T47D (cell line): ENCODE data around the gene SPATA20.

Experiments used
- DNase-seq, 2 experiments: peaks; one replicate each; pipeline versions ENCODE4 v3.0.0 to v3.0.0-alpha.2; 2011 to 2012; ENCODE audit warnings: low read depth in 1 of 2, low spot score in 1 of 2
- JUND ChIP-seq: IDR thresholded peaks from 2 replicates; pipeline ENCODE4 v1.6.1; 2012; ENCODE audit warnings: low read depth
- in situ Hi-C: cut with HindIII; loops from 2 replicates; pipeline ENCODE4 v1.10.0; 2016; ENCODE audit warnings: low sequenced_read_pairs, low pct_unique_long_range_greater_than_20kb

Gene SPATA20

DNA sequence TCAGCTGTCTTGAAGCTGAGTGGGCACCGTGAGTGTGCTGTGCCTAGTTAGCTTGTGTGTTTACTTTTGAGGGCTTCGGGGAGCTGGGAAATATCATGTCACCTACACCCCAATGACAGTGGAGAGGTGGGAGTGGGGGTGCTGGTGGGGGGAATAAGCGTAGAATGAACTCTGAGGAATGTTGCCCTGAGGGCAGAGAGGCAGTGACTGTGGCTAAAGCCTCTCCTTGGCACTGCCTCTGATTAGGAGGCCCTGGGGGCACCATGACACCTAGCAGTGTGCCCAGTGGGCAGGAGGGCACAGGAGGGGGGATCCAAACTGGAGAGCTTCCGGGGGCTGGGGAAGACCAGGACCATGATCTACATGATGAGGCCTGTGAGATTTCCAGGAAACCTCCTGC, 38.4 kb downstream of the SPATA20 start:
- no peak for TF ChIP-seq JUND
- in situ Hi-C loops, result no loop called here
- DNase-seq, result peak in 1 of 2 experiments; percentile 38

DNA sequence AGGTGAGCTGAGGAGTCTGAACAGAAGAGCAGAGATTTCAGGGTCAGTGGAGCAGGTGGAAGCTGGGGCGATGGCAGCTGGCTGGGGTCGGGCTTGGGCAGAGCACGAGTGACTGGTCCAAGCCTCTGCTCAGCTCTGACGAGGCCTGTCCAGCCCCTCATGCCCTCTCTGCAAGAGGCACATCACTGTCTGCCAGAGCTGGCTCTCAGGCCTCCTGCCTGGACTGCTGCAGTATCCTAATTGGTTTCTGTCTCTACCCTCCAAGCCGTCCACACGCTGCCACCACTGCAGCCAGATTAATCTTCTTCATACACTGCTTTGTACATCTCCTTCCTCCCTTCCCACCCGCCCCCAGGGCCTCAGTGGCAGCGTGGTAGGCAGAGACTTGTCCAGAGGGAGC, 38.9 kb downstream of the SPATA20 start:
- in situ Hi-C loops, result no loop called here
- no peak for DNase-seq
- TF ChIP-seq JUND, result no peak

DNA sequence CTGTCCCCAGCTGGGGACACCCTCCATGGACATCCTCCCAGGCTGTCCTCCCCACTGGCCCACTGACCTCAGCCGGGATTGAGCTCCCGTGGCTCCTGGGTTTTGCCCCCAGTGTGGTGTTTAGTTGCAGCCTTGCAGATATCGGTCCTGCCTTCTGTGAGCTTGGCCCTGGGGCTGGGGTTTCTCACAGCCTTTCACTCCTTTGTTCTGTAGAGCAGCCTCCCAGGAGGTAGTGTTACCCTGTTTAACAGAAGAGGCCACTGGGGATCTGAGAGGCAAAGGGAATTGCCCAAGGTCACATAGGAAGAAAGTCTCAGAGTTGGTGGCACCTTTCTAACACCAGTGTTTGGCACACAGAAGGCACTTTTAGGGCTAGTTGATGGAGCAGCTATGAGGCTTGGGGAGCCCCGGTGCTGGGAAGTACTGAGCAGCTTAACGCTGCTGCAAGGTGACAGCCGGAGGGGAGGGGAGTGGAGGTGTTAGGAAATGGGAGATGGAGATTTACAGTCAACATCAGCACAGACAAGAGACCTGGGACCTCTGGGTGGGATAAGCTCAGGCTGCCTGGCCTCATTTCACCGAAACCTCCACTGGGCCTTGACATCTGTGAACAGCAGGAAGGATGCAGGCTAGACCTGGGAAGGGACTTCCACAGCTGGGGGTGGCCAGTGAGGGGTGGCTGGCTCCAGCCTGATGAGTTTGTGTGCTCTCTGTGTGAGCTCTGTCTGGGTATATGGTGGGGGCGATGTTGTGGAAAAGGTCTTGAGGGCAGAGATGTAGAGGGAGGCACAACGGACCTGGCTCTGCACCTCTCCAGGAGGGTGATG, 39.7 kb downstream of the SPATA20 start:
- no peak for DNase-seq
- in situ Hi-C loops, result no loop called here
- no peak for TF ChIP-seq JUND

DNA sequence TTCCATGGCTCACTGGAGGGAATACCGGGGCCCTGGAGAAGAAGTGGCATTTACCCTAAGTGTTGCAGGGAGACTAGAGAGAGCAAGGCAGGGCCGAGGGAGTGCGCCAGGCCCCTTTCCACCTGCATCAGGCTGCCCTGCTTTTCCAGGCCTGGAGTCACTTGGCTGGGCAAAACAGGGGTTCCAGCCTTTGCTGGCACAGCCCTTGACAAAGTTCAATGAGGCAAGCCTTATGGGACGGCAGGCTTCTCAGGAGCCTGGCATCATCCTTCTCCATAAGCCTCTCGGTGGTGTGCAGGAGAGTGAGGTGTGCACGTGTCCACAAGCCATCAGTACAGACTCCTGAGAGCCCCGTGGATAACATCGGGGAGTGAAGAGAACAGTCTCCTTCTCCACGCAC, 40.6 kb downstream of the SPATA20 start:
- in situ Hi-C loops, result no loop called here
- TF ChIP-seq JUND, result no peak
- no peak for DNase-seq

DNA sequence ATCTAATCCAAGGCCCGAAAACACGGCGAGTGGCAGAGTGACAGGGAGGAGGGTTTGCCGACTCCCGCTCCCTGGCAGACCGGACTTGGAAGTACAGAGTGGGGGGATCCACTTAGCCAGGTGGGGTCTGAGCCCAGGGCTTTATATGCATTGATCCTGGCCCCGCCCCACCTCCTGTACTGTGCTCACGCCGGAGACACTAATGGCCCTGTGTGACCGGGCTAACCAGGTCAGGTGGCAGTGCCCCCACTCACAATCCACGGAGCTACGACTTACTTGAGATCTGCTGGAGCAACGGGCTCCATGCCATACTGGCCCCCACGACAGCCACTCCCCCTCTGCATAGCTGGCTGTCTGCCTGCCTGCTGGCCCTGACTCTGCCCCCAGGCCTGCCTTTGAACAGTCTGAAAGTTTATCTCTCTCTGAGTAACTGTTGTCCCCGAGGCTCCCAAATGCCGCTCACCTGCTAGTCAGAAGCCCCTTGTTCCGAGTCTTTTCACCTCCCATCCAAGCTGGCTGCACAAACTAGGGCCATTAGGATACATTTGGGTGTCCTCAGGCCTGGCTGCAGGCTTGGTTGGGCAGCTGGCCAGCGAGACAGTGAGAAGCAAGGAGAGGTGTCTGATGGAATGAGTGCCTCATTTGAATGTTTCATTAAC, 41.5 kb downstream of the SPATA20 start:
- no peak for TF ChIP-seq JUND
- in situ Hi-C loops, result no loop called here
- no peak for DNase-seq

DNA sequence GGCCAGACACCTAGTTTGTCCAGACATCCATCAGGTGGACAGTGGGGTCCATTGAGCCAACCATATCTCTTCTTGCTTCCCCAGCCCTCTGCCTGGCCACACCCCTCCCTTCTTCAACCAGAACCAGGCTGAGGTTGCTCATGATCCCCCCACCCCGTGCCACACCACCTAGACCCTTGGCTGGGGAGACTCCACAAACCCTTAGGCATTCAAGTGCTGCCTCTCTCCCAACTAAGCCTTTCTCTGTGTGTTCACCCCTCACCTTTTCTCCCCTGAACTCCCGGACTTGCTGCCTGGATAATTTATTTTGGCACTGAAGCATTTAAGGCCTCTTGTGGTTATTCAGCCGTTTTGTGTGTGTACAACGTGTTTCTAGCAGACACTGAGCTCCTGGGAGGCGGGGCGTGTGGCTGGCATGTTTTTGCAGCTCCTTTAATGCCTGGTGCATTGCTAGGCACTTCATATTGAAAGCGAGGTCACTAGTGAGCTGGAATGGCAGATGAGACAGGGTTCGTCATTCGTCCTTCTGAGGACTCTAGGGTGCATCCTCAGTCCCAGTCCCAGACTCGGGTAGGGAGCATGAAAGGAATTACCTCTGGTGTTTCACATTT, 42.2 kb downstream of the SPATA20 start:
- in situ Hi-C loops, result no loop called here
- TF ChIP-seq JUND, result no peak
- no peak for DNase-seq

DNA sequence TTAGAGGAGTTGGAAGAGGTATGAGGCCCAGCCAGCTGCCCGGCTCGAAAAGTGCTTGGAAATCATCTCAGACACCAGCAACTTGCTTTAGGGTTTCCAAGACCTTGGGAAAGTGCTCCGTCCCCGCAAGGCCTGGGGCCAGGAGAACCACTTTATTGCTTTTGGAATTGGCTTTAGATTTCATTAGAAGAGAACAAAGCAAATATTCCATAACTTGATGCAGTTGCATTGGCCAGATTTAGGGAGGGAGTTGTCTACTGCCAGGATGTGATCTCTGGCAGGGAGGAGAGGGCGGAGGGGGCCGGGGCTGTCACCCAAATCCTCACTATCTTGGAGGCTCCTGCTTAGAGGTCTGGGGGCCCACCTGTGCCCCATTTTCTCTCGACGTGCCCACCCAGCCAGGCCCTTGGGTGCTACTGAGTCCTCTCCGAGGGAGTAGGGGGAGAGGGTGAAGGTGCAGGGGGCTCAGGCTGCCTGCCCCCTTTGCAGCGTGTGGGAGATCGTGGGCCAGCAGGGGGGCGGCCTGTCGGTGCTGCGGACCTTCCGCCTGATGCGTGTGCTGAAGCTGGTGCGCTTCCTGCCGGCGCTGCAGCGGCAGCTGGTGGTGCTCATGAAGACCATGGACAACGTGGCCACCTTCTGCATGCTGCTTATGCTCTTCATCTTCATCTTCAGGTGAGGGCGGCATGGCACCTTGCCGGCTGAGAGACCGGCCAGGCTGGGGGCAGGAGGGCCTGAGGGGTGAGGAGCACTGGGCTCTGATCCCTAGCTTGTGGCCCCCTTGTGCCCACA, 44.2 kb downstream of the SPATA20 start:
- in situ Hi-C loops, result no loop called here
- no peak for DNase-seq
- no peak for TF ChIP-seq JUND

DNA sequence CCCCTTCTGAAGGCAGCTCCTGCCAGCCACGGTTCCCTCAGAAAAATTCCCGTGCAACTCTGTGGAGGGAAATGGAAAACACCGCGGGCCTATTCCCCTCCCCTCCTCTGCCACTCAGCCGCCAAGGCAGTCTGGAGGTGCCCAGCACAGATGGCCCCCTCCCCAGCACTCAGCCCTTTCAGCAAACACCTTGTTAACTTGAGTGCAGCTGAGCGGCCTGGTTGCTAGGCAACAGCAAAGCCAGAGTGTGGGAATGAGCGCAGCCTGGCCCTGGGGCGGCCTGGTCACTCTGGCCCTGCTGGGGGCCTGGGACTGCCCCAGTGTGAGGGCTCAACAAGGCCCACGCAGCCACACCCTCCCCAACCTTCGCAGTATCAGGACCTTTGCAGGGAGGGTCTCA, 46.3 kb downstream of the SPATA20 start:
- TF ChIP-seq JUND, result no peak
- in situ Hi-C loops, result no loop called here
- DNase-seq, result no peak

DNA sequence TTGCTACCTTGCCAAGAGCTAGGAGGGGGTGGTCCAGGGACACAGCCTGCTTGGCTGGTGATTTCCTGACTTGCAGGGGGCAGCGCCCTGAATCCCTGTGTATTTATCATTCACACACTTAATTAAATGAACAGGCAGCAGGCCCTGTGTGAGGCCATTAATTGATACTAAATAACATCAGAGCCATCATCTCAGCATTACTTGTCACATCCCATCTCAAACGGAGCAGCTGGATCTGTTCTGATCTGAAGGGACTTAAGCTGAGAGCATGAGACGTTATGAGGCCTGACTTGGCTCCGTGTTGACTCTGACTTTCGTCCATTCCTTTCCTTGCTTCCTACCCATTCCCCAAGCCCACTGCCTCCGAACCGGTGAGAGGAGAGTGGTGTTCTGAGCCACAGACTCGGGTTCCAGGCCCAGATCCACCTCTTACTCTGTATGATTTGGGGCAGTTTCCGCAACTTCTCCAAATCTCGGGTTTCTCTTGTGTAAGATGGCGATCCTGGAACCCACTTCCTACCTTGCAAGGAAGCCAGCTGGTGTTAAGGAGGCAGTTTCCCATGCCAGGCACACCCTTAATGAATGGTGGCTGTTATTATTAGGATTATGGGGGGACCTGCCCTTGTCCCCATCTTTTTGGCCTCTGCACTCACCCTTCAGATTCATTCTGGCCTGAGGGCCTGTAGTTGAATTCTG, 47.3 kb downstream of the SPATA20 start:
- no peak for TF ChIP-seq JUND
- in situ Hi-C loops, result no loop called here
- DNase-seq, result no peak

DNA sequence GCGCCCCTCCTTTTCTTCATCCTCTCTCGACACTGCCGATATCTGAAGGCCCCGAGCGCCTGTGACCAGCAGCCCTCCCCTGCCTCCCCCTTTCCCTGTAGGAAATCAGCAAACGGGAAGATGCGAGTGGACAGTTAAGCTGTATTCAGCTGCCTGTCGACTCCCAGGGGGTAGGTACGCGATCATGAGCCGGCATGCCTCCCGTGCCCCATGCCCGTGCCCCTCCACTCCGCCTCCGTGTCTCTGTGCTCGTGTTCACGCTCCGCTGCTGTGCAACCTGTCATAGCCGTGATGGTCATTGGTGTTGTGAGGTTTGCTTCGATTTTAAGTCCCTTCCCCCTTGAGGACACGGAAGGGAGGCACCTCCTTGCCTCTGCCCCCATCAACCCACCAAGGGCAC, 47.9 kb downstream of the SPATA20 start:
- in situ Hi-C loops, result no loop called here
- TF ChIP-seq JUND, result no peak

DNA sequence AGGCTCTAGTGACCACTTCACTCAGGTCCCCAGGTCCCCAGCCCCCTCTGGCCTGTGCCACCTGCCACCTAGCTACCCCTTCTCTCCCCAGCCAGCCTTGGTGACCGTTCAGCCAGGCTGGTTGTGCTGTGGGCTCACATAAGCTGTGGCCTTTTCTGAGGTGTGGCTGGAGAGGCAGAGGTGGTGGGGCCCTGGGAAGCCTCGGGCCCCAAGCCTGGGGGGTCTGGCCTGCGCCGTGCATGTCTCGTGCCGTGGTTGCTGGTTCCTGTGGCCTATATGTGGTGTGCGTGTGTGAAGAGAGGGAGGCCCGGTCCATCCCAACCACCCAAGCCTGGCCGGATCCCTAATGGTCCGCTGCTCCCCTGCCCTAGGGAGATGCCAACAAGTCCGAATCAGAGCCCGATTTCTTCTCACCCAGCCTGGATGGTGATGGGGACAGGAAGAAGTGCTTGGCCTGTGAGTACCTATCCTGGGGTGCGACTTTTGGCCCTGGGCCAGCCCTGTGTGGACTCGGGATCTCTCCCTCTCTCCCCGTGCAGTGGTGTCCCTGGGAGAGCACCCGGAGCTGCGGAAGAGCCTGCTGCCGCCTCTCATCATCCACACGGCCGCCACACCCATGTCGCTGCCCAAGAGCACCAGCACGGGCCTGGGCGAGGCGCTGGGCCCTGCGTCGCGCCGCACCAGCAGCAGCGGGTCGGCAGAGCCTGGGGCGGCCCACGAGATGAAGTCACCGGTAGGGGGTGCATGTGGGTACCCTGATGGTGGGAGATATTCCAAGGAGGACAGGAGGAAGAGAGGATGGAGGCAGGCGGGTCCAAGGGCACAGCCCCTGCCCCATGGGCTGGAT, 49.4 kb downstream of the SPATA20 start:
- no peak for DNase-seq
- TF ChIP-seq JUND, result no peak
- in situ Hi-C loops, result no loop called here

More for the DNA sequence above, 47.9 kb downstream of the SPATA20 start:
- DNase-seq, result no peak
